HG03095 (cell line): ENCODE data around the gene MKLN1.

ENCODE experiments used
- ATAC-seq: cut with Tn5 transposase; IDR thresholded peaks from one replicate; pipeline ENCODE4 v1.9.1; 2021; ENCODE audit warnings: moderate library complexity; ENCODE audit not compliant: unreplicated experiment

Gene MKLN1

DNA sequence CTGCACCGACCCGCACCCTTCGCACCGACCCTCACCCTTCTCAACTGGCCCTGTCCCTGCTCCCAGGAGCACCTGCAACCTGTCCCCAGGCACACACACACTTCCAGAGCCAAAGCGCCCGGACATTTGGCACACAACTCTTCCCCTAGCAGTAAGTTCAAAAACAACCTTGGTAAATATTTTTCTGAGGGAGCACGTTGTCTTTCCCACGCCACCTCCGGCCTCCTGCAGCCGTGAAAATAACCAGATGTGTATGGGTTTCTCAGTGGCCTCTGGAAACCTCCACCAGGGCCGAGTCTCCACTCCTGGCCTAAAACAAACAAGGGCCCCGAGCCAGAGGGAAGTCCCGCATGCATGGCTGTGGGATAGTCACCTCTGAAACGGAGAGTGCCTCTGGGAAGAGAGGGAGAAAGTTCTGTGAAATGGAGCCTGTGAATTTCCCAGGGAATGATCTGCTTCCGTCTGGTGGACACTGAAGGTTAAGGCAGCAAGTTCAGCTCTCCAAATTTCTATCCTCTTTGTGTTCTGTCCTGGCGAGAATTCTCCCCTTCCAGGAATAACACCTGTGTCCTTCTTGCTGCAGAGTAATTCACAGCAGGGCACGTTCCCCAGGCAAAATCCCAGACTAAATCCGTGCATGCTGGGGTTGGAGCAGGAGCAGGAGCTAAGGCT lies 213.0 kb downstream of the MKLN1 start:
- ATAC-seq, result no peak

DNA sequence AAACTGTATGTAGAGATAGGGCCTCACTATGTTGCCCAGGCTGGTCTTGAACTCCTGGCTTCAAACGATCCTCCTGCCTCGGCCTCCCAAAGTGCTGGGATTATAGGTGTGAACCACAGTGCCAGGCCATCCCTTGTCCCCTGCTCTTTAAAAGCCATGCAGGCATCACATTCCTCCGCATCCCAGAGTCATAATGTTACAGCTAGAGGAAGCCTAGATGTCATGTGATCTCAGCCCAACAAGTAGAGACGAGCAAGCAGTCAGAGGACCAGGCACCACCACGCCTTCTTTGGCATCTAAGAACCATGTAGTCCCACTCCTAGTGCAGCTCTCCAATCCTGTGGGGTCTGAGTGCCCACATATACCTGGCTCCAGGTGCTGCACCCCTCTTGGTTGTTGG lies 215.6 kb downstream of the MKLN1 start:
- no peak for ATAC-seq

DNA sequence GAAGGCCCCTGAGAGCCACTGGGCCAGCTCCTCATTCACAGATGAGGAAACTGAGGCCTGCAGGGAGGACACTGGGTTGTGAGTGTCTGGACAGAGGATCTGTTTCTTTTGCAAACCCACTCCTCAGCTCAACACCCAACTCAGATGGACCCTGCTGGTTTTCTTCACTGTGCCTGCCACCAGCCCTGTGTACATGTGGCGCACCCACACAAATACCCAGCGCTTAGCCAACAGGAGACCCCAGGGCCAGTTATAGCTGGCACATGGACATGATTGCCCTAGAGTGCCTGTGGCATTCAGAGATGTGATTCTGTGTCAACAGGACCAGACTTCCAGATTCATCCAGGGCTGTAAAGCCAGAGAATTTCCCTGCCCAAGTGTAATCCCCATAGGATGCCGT lies 216.3 kb downstream of the MKLN1 start:
- ATAC-seq, result no peak

DNA sequence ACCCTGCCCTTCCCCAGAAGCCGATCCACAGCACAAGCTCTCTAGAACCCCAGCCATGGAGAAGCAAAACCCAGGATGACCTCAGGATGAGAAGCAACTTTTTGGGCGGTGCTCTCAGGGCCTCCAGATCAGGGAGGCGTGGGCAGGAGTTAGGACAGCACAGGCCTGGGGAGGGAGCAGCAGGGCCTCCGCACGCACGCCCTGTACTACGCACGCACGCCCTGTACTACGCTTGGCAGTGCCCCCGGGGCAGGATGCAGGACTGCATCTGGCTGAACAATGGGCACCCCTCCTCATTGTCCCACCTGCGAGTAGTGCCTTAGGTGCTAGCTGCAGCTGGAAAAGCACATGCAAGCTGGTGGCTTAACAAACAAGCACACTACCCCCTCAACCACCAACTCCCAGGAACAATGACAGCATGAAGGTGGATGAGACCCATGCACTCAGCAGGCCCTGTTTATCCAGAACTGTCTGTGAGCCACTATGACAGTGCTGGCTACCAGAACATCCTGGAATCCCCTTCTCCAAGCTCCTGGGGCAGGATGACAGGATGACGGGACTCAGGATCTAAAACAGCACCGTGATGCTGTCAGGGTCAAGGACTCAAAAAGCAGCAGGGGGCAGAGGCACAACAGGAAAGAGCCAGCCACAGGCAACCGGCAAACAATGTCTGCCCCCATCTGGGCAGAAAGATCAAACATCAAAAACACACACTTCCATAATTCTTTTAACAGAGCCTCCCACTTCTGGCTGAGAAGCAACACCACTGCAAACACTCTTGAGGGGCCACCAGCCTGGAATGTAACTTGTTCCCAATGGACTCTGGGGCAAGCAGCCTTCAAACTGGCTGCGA lies 217.0 kb downstream of the MKLN1 start:
- ATAC-seq, result no peak

DNA sequence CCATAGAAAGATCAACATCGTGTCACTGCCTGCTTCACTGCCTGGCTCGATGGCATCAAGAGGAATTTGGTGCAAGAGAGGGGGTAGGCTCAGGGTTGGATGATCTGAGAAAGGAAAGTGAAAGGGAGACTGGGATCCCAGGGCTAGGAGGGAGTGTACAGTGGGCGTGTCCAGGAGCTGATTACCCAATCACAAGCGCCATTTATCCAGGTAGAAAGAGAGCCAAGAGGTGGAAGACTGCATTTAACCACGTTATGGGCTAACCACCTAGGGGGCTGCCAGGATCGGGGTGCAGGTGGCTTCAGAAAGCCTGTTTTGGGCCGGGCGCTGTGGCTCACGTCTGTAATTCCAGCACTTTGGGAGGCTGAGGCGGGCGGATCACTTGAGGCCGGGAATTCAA lies 218.4 kb downstream of the MKLN1 start:
- no peak for ATAC-seq
